Limb (tissue), 2 donors: ENCODE results near the gene TACO1.

Source experiments
- DNase-seq, 2 donors: peaks; one replicate each; pipeline ENCODE4 v3.0.0-alpha.2; 2016; ENCODE audit errors: extremely low spot score in 2 of 2

The TACO1 gene

DNA sequence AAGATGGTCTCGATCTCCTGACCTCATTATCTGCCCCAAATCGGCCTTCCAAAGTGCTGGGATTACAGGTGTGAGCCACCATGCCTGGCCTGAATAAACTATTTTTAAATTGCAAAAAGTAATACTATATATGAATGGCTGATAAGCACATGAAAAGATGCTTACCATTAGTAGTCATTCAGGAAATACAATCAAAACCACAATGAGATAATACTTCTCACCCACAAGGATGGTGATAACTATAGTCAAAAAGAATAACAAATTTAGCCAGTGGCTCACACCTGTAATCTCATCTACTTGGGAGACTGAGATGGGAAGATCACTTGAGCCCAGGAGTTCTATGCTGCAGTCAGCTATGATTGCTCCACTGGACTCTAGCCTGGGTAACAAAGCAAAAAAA, 2.4 kb upstream of the TACO1 start:
- DNase-seq: no peak

DNA sequence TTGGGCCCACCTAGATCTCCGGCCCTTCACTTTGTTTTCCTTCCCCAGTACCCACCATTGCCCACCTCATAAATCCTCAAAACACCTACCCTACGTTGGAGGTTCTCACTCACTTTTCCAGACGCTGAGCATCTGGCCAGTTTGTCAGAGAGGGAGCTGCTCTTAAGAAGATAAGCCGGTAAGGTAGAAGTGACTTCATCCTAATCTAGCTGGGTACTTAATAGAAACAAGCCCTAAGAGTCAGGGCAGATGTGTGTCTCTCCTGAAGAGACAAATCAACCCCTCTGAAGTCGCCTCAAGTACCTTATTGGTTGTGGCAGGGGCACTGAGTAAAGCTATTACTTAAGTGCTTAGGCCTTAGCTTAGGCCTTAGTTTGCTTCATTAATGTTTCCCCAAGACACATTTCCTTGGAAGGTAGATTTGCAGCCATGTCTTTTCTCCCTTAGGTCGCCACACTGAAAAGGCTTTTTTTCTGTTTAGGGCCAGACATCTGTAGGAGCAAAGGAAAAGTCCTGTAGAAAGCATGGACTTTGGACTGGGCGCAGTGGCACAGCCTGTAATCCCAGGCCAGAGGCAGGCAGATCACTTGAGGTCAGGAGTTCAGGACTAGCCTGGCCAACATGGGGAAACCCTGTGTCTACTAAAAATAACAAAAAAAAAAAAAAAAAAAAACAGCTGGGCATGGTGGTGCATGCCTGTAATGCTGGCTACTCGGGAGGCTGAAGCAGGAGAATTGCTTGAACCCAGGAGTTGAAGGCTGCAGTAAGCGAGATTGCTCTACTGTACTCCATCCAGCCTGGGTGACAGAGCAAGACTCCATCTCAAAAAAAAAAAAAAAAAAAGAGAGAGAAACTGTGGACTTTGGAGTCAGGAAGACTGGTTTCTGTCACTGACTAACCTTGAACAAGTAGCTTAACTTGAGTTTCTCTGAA, 1.0 kb downstream of the TACO1 start:
- DNase-seq: no peak

DNA sequence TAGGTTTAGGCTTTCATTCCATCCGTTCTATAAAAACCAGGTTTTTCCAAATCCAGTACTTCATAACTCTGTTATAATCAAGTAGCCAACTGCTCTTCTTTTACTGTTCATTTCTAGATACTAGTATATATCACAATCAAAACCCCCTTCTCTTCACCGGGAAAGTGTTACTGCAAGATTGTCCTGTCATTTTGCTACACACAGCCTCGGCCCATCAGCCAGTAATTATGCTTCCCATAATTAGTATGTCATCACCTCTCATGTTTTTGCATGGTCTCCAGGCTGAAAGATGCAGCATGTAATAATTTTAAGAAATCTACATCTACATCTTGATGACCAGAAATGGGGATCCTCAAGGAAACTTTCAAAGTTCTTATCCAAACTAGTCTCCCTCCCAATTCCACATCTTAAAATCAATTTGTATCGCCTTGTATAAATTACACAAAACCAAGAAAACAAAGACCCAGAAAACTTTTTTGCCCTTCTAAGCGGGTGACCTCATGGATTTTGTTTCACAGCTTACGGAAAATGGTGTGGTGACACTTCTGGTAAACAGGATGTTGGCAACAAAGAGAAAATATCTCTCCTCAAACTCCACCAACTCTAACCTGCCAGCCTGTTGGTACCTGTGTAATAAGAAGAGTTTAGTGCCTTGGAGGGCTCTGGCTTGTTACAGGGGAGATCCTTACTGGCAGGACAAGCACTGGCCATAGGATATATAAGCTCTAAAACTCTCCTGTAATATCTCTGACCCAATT, 9.3 kb downstream of the TACO1 start:
- DNase-seq: no peak

DNA sequence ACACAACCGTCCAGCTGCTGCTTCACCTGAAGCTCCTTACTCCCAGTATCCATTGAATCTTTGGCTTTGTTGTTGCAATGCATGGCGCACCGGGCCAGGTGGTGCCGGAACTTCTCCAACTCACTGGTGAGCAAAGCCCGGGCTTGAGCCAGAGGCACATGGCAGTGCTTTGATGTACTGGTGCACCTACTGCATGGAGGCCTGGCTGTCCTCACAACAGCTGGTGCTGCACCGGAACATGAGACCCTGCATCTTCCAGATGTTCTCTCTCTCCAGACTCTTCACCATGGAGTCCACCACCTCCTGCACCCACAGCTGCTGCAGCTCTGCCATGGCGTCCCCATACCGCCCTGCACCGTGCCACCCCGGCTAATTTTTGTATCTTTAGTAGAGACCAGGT, 10.2 kb downstream of the TACO1 start:
- no peak for DNase-seq

DNA sequence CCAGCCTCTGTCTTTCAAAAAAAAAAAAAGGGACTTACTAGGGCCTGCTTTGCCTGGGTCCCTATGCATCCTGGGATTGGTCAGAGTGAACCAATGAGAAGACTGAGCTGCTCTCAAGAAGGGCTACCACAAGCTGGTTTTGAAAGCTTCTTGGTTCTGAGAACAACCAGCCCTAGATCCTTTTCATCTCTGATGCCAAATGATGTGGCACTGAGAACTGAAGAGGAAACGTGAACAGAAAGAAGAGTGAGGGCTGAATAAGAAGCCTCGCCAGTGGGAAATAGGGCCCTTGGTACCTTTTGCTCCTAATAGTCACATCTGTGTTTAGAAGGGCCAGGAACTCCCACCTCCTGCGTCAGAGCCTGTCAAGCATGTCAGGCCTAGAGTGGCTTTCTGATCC, 10.7 kb downstream of the TACO1 start:
- no peak for DNase-seq

DNA sequence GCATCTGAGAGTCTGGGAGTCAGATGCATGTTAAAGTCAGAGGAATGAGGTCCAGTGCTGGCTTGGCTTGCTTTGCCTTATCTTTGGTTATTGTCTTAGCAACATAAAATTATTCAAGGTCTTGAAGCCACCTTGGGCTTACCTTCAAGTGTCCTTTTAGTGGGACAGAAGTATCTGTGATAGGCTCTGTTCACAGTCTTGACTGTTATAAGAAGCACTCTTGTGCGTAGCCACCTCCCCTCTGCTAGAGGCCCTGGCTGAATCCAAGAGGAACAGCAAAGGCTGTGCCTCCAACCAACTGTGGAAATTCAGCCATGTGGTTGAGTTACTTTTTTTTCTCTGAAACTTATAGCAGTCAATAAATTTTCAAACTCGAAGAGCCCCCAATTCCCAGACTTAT, 13.0 kb downstream of the TACO1 start:
- DNase-seq: no peak

DNA sequence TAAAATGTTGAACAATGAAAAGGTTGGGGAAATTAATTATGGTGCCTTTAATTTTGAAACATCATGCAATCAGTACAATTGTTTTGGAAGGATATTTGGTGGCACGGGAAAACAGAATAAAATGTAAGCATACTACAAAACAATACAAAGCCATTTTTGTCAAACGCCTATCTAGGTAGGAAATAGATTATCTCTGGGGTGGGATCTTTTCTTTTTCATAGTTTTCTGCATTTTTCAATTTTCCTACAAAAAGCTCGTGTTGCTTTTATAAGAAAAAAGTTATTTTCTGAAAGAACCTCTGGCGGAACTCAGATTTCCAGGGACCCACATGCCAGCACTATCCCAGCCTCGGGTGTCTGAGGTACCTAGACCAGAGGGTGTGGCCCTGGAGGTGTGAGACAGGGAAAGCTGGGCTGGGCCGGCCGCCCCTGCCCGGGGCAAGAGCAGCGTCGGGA, 20.6 kb downstream of the TACO1 start:
- DNase-seq: no peak

DNA sequence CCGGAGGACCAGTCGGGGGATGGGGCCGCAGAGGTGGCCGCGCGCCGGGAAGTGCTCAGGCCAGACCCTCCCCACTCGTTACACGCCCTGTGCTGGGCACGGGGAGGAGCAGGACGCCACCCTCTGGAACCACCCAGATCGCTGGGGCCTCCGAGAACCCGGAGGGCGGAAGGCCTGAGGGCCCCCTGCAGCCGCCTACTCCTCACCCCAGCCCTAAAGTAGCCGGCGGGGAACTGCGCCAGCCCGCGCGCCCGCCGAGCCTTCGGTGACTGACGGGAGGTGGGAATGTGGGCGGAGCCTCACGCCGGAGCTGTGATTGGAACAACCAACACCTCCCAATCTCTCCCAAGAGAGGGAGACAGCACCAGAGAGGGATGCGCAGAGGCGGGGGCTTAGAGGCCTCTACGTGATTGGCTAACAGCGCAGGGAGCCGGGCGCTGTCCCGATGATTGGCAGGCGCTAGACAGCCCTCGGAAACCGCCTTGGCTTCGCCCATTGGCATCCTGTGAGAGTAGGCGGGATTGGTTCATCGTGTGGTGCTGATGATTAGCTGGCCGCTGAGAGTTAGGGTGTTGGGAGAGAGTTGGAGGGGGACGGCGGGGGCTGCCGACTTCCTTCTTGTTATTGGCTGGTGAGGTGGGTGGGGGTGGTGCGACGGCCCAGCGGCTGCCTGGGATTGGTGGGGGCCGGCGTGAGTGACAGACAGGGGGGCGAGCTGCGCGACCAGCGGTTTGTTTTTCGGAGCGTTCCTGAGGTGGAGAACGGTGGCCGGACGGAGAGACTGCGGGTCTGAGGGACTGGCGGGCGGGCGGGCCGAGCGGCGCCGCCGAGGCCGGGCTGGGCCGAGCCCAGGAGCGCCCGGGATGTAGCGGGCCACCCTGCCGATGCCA, 21.2 kb downstream of the TACO1 start, which contains the start of gene MAP3K3:
TSS of gene MAP3K3 (plus strand) at position 734 of the 890 bp plus-strand sequence. CDS start 343 bp downstream, outside the sequence.
- DNase-seq: peak; percentile 98 to 100

DNA sequence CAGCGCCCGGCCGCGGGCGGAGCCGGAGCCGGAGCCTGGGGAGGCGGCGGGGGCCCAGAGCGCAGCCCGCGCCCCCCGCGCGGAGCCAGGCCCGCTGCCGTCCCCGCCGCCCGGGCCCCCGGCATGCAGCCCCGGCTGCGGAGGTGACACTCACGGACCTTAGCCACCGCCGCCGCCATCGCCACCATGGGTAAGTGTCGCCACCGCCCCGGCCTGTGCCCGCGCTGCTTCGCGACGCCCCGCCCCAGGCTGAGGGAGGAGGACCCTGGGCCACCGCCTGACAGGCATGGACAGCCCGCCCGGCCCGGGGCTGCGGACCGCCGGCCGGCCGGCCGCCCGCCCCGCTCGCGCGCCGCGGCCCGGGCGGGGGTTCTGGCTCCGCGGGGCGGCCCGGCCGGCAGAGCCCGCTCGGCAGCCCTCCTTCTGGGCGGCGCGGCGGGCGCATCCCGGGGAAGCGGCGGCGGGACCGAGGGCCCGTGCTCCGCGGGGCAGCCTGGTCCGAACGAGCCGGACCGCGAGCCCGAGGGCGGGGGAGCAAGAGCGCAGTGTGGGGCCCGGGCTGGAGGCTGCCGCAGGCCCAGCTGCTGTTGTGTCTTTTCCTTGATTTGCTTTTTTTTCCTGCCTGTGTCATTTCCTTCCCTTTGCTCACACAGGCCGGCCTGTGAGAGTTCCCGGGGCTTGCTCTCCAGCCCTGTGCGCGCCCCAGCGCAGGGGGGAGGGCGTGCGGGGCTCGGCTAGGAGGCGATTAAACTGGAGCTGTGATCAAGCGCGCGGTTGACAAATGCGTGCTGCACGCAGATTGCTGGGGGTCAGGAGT, 22.1 kb downstream of the TACO1 start:
- DNase-seq: peak in 1 of 2 donors; percentile 76

DNA sequence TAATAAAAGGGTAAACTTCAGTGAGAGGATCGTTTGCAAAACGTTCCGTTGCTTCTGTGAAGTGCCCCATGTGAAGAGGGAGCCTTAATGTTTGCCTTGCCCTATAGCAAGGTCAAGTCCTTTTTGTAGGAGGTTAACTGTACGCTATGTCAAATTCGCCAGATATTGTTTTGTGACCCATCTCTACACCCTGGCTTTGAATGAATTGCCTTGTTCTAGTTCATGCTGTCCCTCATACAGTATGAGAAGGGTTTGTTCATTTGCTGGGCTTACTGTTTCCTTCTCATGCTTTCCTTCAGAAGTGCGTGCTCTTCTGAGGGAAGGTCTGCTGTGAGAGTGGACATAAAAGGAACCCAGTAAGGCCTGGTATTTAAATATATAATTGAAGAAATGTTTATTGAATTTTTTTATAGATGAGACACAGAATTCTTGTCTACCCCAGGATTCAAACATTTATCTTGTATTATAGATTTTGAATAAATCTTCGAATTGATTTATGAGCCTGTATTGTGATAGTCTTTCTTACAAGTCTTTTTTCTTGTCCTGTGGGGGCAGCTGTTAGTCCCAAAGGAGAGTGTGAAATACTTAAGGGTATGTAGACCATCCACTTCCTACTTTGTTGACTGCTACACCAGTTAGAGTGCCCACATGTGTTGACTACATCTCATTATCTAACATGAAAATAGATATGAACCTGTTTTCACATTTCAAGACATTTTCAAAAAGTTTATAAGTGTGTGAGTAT, 23.3 kb downstream of the TACO1 start:
- DNase-seq: no peak

DNA sequence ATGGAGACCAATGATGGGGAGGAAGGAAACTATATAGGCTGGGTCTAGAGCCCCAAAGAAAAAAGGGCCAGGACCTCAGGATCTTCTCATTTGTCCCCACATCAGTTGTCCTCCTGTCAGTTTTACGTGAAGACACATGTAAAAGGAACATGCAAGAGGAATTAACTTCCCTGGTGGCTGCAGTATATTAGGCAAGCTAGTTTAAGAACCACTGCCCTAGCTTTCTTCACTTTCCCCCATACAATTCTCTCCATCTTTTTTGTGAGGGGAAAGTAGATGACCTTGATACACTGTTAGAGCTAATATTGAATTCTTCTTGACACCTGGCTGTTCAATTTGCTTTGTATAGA, 23.8 kb downstream of the TACO1 start:
- DNase-seq: no peak

DNA sequence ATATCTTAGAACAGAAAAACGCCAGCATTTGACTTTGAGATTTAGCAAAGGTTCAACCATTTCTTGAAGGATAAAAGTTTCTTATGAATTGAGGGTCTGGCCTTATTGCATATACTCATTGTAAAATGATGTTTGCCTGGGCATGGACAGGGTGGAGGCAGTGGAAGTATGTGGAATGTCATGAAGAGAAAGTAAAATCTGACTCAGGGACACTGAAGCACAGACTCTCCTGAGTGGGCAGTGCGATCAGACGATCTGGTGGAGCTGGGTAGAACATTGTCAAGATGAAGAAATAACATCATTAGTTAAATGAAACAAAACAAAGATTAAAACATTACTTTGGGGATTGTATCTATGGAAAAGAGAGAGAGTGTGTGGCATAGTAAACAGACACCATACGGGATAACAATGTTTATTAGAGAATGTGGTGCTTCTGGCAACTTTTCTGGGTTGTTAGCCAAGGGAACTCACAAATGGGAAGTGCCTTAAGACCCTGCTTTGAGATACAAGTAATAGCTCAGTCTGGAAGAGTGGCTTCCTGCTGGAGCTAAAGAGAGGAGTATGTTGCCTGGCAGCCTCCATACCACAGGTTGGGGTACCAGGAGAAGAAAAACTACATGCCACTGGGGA, 26.0 kb downstream of the TACO1 start:
- DNase-seq: no peak

DNA sequence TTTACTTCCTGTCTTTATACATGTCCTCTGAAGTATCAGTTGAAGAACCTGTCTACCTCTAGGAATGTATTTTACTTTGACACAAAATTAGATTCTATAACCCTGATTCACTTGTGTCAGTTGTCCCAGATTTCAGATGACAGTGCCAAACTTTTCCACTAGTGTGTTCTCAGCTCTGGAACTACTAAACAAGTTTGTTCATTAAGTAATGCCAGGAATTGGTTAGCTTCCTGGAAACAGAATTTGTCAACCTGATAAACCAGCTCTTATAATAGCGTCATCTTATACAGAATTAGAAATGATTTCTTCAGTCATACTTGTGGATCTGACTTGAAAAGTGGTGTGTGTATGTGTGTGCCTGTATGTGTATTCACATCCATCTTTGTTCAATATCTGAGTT, 28.9 kb downstream of the TACO1 start:
- no peak for DNase-seq

DNA sequence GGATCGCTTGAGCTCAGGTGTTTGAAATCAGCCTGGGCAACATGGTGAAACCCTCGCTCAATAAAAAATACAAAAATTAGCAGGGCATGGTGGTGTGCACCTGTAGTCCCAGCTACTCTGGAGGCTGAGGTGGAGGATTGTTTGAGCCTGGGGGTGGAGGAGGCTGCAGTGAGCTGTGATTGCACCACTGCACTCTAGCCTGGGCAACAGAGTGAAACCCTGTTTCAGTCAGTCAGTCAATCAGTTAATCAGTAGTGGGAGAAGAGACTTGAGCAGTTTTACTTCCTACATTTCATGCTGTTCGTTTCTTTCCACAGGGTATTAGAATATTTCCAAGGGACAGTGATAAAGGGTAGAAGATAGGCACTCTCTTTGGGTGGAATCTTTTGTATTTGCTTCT, 30.4 kb downstream of the TACO1 start:
- DNase-seq: no peak

DNA sequence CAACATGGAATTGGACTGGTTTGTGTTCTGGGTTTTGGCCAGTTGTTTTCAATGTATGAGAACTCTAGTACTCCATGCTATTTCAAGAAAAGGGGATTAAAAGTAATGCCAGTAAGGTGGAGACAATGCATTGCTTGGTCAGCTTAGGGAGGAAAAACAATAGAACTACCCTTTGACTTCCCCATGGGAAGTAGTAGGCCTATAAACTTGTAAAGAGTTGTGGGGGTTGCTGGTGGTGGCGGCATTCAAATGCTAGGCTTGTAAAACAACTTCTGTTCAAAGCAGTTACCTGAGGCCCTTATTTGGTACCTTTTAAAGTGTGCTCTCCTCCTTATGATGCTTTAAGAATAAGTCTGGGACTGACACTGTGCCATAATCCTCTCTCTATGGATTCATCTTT, 30.9 kb downstream of the TACO1 start:
- no peak for DNase-seq

DNA sequence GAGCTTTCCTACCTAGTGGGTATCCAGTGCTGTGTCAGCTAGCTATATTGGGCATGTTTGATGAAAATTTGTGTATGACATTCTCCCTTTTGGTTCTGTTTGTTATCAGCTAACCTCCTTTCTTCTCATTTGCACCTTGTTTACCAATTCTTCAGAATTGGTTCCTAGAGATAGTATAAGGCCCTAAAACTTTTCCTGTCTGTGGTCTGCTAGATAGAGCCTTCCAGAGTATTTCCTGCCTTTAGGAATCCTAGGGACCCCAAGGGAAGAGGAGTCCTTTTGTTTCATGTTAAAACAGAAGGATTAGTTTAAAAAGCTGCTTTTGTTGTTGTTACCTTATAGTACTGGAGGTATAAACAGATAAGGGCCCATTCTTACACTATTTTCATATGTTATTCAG, 33.0 kb downstream of the TACO1 start:
- no peak for DNase-seq

DNA sequence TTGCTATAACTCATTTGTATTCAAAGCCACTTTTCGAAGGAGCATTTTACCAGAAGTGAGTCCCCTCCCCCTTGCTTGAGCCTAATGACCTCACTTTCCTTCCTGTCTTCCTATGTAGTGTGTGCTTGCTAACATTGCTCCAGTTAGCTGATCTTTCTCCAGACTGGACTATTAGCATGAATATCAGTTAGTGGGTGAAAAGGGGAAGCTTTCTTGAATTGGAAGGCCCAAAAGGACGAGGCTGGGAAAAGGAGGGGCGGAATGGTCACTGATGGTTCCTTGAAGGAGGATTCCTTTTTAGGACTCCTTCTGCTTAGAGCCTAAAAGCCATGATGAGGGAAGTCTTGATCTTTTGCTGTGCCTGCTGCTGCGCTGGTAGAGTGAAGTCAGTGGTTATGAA, 33.5 kb downstream of the TACO1 start:
- no peak for DNase-seq

DNA sequence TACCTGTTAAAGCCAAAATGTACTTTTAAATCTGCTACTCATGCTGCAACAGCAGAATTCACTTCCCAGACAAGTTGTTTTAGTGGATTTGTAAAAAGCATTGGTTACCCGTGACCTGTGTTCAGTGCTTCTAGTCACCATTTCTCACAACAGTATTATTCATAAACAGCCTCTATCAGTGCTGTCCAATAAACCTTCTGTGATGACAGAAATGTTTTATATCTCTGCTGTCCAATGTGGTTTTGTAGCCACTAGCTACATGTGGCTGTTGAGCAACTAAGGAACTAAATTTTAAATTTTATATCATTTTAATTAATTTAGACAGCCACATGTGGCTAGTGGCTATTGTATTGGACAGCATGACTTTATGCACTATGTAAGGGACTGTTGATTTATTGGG, 34.1 kb downstream of the TACO1 start:
- no peak for DNase-seq

DNA sequence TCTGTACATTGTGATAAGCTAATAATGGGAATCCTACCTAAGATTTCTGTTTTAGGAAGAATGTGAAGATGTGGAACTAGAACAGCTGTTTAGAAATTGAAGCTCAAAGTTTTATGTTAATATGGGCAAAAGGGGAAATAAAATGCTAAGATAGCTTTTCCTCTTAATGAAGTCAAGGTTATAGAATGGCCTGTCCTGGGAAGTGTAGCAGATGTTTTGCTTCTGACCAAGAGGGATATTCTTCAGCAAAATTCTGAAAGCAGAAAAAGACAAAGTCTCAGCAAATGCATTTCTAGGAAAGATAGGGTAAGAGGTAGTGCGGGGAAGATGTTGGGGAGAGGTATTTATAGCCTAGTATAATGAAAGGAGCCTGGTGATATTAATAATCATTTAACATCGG, 34.6 kb downstream of the TACO1 start:
- no peak for DNase-seq

DNA sequence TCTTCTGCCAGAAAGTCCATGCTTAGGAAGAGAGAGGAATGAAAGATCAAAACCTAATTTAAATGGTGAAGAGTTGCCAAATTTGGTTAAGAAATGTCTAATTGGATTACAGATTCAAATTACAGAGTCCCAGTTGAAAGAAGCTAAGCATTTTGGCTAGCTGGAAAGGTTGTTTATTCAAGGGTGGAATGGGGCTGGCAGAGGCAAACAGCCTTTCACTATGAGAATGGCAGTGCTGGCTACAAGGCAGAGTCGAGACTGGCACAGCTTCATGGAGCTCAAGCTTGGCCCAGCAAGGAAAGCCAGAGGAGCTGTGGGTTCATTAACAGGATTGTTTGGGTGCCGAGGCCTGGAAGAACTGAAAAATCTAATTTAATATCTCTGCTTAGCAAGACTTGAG, 35.1 kb downstream of the TACO1 start:
- no peak for DNase-seq
